KOPT-K1 (cell line): ENCODE measurements around the gene TEX48.

Source experiments
- H3K27ac ChIP-seq: fragments of 200-600 bp; sonication (generic); 2 replicates; pipeline ENCODE4 v1.5.1; 2016; ENCODE audit warnings: antibody characterized with exemption, mild to moderate bottlenecking, low read depth, low read length; ENCODE audit not compliant: poor library complexity, severe bottlenecking
- H3K36me3 ChIP-seq: fragments of 200-600 bp; sonication (generic); 2 replicates; pipeline ENCODE4 v1.5.1; 2017; ENCODE audit warnings: antibody characterized with exemption, mild to moderate bottlenecking, low read length, moderate library complexity; ENCODE audit not compliant: insufficient read depth
- H3K9me3 ChIP-seq: fragments of 200-600 bp; sonication (generic); 2 replicates; pipeline ENCODE4 v1.5.1; 2017; ENCODE audit warnings: antibody characterized with exemption, low read length, mild to moderate bottlenecking; ENCODE audit not compliant: insufficient read depth, poor library complexity, severe bottlenecking

TEX48 gene

GRCh38 chr9:114629563-114630090 lies 52.4 kb downstream of the TEX48 start:
- Histone ChIP-seq H3K9me3 (no peaks in the 10 kb centered on the region), H3K36me3 (peaks cover 89% of the 10 kb centered on the region), H3K27ac (no peak overlapping the region)

GRCh38 chr9:114627553-114627952 lies 54.4 kb downstream of the TEX48 start:
- Histone ChIP-seq H3K9me3 (no peaks in the 10 kb centered on the region), H3K27ac (no peak overlapping the region), H3K36me3 (peaks cover 85% of the 10 kb centered on the region)

GRCh38 chr9:114626415-114627020 lies 55.5 kb downstream of the TEX48 start:
- no peak overlapping the region for H3K27ac ChIP-seq
- H3K9me3 ChIP-seq, result no peaks in the 10 kb centered on the region
- H3K36me3 ChIP-seq, result peaks cover 80% of the 10 kb centered on the region

- no peaks in the 10 kb centered on the region for H3K9me3 ChIP-seq
- no peak overlapping the region for H3K27ac ChIP-seq
- peaks cover 62% of the 10 kb centered on the region for H3K36me3 ChIP-seq
These were observed 57.3 kb downstream of the TEX48 start for GRCh38 chr9:114624677-114625076.

- H3K27ac ChIP-seq, result no peak overlapping the region
- H3K9me3 ChIP-seq, result no peaks in the 10 kb centered on the region
- H3K36me3 ChIP-seq, result peaks cover 54% of the 10 kb centered on the region
These were observed 59.9 kb downstream of the TEX48 start for GRCh38 chr9:114621975-114622609.

- peaks cover 49% of the 10 kb centered on the region for H3K36me3 ChIP-seq
- no peaks in the 10 kb centered on the region for H3K9me3 ChIP-seq
- no peak overlapping the region for H3K27ac ChIP-seq
These were observed 60.4 kb downstream of the TEX48 start for GRCh38 chr9:114621561-114621960.

- H3K27ac ChIP-seq, result no peak overlapping the region
- no peaks in the 10 kb centered on the region for H3K9me3 ChIP-seq
- H3K36me3 ChIP-seq, result peaks cover 32% of the 10 kb centered on the region; the same call in 1 of the 2 replicates
These were observed 62.7 kb downstream of the TEX48 start for GRCh38 chr9:114619191-114619761.

- Histone ChIP-seq H3K36me3 (peaks cover 16% of the 10 kb centered on the region; the same call in 1 of the 2 replicates), H3K27ac (no peak overlapping the region), H3K9me3 (no peaks in the 10 kb centered on the region)
These were observed 65.1 kb downstream of the TEX48 start for GRCh38 chr9:114616684-114617520.
